ENCODE data around the gene TRMU.

The TRMU gene

GRCh38 chr22:46371623-46372226 lies 36.2 kb downstream of the TRMU start:
- ATAC-seq = no peak

- no peak for ATAC-seq
Measured at GRCh38 chr22:46372686-46373085, 37.2 kb downstream of the TRMU start.

GRCh38 chr22:46373159-46373558 lies 37.6 kb downstream of the TRMU start:
- ATAC-seq = no peak

- ATAC-seq = no peak
Measured at GRCh38 chr22:46373921-46374662, 38.6 kb downstream of the TRMU start.

GRCh38 chr22:46374663-46375474 lies 39.4 kb downstream of the TRMU start:
- no peak for ATAC-seq

- no peak for ATAC-seq
Measured at GRCh38 chr22:46376111-46376510, 40.6 kb downstream of the TRMU start.

GRCh38 chr22:46376908-46377524 lies 41.5 kb downstream of the TRMU start:
- ATAC-seq = no peak

- ATAC-seq = no peak
Measured at GRCh38 chr22:46377525-46378425, 42.3 kb downstream of the TRMU start.

GRCh38 chr22:46378426-46379065 lies 43.0 kb downstream of the TRMU start:
- no peak for ATAC-seq

GRCh38 chr22:46379066-46379930 lies 43.8 kb downstream of the TRMU start:
- no peak for ATAC-seq

GRCh38 chr22:46380069-46380468 lies 44.6 kb downstream of the TRMU start:
- ATAC-seq = no peak

GRCh38 chr22:46380581-46380980 lies 45.1 kb downstream of the TRMU start:
- ATAC-seq = no peak

- no peak for ATAC-seq
Measured at GRCh38 chr22:46381142-46381541, 45.6 kb downstream of the TRMU start.

- no peak for ATAC-seq
Measured at GRCh38 chr22:46381731-46382130, 46.2 kb downstream of the TRMU start.

GRCh38 chr22:46382524-46382923 lies 47.0 kb downstream of the TRMU start:
- no peak for ATAC-seq

GRCh38 chr22:46386312-46386711 lies 50.8 kb downstream of the TRMU start:
- no peak for ATAC-seq

GRCh38 chr22:46387748-46388147 lies 52.2 kb downstream of the TRMU start:
- ATAC-seq = no peak

GRCh38 chr22:46388647-46389046 lies 53.1 kb downstream of the TRMU start:
- no peak for ATAC-seq

- ATAC-seq = no peak
Measured at GRCh38 chr22:46389081-46389480, 53.6 kb downstream of the TRMU start.

GRCh38 chr22:46390105-46390651 lies 54.7 kb downstream of the TRMU start:
- no peak for ATAC-seq

Measured in activated CD4-positive, CD25-positive, alpha-beta regulatory T cell treated with anti-CD3 and anti-CD28 coated beads, Interleukin-2, amount 50 U/mL, for 24 hours (primary cell).